T-helper 17 cell (primary cell): Measurements from ENCODE around the gene PDCD6IP. TPM values are rescaled to one million over a fixed set of nuclear protein-coding genes. Genes with fewer than 3 reads are reported as not detected.

ENCODE experiments used
- ATAC-seq: fragments of 150-1000 bp; cut with Tn5 transposase; 2 replicates; pipeline ENCODE4 v1.10.0; 2021; ENCODE audit warnings: mild to moderate bottlenecking, moderate library complexity
- DNase-seq, 3 donors: peaks; one replicate each; pipeline versions ENCODE4 v3.0.0 to v3.0.0-alpha.2; 2020 to 2021
- H3K9me3 ChIP-seq: one replicate; pipeline ENCODE4 v1.7.0; 2013; ENCODE audit warnings: low read length, mild to moderate bottlenecking; ENCODE audit not compliant: control insufficient read depth, poor library complexity, severe bottlenecking
- H3K27ac Mint-ChIP-seq: one replicate; pipeline ENCODE4 v1.8.0; 2022; ENCODE audit warnings: mild to moderate bottlenecking, moderate library complexity, mixed read lengths
- H3K27me3 Mint-ChIP-seq: one replicate; pipeline ENCODE4 v1.8.0; 2022; ENCODE audit warnings: mixed read lengths
- H3K36me3 Mint-ChIP-seq: one replicate; pipeline ENCODE4 v1.8.0; 2022; ENCODE audit warnings: low read depth, mixed read lengths
- H3K4me1 Mint-ChIP-seq: one replicate; pipeline ENCODE4 v1.8.0; 2022; ENCODE audit warnings: mild to moderate bottlenecking, mixed read lengths
- H3K4me3 Mint-ChIP-seq: one replicate; pipeline ENCODE4 v1.8.0; 2022; ENCODE audit warnings: mild to moderate bottlenecking, moderate library complexity, mixed read lengths
- total RNA-seq, 4 donors: library from RNA in 2 of 4; stranded (reverse) in 2 of 4; gene quantifications; one replicate each; pipeline ENCODE4 v1.2.3 and lab custom pipeline; 2022 to 2026

The PDCD6IP gene
- total RNA-seq, 2 donors from 2014 or later, result 149 to 156 TPM

DNA sequence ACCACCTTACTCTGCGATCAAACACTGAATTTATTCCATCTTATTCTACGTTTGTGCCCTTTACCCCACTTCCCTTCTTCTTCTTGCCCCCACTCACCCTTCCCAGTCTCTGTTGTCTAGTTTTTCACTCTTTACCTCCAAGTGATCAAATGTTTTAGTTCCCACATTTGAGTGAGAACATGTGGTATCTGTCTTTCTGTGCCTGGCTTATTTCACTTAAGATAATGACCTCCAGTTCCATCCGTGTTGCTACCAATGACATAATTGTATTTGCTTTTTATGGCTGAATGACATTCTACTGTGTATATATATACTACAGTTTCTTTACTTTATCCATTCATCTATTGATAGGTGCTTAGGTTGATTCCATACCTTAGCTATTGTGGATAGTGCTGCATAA is 78.8 kb downstream of the PDCD6IP start:
- no peak for DNase-seq
- Mint-ChIP-seq H3K4me3 (no peak overlapping the region), H3K27me3 (no peaks in the 10 kb centered on the region), H3K4me1 (peaks cover 3% of the 10 kb centered on the region), H3K27ac (peak overlapping the region; percentile 27), H3K36me3 (no peaks in the 10 kb centered on the region)
- no peak for ATAC-seq
- H3K9me3 ChIP-seq, result no peaks in the 10 kb centered on the region

DNA sequence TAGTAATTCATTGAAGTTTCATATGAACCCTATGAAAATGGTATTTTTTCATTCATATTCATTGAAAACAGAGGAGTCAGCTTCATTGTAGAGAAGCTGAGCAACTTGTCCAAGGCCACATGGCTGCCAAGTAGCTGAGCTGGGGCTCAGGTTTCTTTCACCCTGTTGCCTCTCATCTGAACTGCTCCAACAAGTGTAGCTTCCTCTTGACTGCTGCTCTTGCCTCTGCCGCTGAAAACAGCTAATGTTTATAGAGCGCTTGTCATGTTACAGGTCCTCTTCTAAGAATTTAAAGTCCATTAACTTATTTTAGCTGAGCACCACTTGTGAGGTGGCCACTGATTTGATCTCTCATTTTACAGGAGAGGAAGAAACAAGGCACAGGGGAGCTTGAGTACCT is 81.1 kb downstream of the PDCD6IP start:
- no peaks in the 10 kb centered on the region for H3K27me3 Mint-ChIP-seq
- no peak overlapping the region for H3K4me3 Mint-ChIP-seq
- peaks cover 6% of the 10 kb centered on the region for H3K4me1 Mint-ChIP-seq
- DNase-seq (no peak), ATAC-seq (no peak)
- H3K27ac Mint-ChIP-seq, result no peak overlapping the region
- H3K36me3 Mint-ChIP-seq, result no peaks in the 10 kb centered on the region
- H3K9me3 ChIP-seq, result no peaks in the 10 kb centered on the region

DNA sequence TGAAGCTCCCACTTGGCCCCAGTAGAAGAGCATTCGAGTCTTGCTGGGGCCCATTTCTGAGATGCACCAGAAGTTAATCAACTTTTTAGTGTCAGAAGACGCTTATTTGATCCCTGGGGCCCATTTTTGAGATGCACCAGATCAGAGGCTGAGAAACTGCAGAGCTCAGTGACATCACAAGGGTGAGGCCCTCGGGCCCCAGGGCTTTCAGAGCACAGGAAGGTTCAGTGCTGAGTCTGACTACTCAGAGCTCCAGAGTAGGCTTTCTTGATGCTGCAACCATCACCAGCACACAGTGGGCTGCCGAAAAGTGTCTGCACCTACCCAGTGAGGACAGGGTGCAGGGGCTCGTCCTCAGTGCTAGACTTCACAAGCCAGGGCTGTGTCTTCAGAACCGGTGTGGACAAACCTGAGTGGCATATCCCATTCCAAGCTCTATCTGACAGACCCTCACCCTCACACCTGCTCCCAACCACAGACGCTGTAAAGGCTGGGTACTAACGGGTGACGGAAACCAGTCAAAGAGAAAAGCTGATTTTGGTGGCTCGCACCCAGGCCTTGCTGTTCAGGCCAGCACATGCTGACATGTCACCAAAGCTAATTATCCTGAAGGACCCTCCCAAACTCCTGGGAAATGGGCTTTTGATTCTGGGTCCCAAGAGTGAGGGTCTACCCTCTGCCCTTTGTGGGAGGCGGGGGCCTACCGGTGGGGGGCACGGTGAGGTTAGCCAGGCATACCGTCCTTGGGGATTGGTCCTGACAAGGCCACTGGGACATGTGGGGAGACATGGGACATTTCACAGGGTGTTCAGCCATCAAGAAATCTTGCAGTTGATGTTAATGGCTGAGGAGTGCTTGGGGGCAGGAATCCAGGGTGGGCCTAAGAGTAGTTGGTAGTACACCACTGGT is 83.0 kb downstream of the PDCD6IP start:
- no peak overlapping the region for H3K27ac Mint-ChIP-seq
- no peaks in the 10 kb centered on the region for H3K9me3 ChIP-seq
- ATAC-seq, result no peak
- H3K4me3 Mint-ChIP-seq, result no peak overlapping the region
- no peaks in the 10 kb centered on the region for H3K36me3 Mint-ChIP-seq
- H3K4me1 Mint-ChIP-seq, result peaks cover 8% of the 10 kb centered on the region
- H3K27me3 Mint-ChIP-seq, result peaks cover 10% of the 10 kb centered on the region
- DNase-seq, result no peak

DNA sequence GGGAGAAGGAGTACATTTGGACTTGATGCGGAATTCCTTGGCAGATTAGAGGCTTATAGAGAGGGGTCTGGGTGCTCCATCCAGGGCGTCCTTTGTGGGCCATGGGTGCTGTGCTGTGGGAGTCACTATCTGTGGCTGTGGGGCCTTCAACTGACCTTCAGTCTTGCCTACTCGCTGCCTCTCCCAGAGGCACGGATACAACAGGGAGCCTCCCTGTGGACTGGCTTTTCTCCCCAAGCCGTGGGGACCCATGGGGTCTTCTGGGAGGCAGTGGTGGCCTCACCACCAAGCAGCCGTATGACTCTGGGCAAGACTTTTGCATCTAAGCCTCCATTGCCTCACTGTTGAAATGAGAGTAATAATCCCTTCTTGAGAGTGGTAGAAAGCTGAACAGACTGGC is 83.9 kb downstream of the PDCD6IP start:
- no peak for DNase-seq
- no peak for ATAC-seq
- Mint-ChIP-seq H3K36me3 (no peaks in the 10 kb centered on the region), H3K27ac (no peak overlapping the region), H3K4me3 (no peak overlapping the region), H3K4me1 (peaks cover 5% of the 10 kb centered on the region), H3K27me3 (peaks cover 14% of the 10 kb centered on the region)
- no peaks in the 10 kb centered on the region for H3K9me3 ChIP-seq

DNA sequence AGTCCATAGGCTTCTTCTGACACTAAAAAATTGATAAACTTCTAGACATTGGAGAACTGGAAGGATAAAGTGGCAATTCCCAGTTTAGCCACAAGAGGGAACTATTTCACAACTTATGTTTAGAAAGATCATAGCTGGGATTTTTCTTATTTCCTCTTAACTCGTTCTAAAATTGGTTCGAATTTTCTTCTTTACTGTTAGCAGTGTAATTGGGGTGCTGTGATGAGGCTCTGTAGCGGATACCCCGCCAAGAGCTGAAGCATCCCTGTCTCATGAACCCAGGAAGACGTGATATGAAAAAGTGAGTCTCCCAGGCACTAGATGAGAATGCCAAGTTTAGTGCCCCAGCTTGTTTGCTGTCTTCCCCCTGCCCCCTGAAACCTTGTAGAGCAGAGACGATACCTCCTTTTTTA is 85.1 kb downstream of the PDCD6IP start:
- peak overlapping the region; percentile 59 for H3K4me3 Mint-ChIP-seq

DNA sequence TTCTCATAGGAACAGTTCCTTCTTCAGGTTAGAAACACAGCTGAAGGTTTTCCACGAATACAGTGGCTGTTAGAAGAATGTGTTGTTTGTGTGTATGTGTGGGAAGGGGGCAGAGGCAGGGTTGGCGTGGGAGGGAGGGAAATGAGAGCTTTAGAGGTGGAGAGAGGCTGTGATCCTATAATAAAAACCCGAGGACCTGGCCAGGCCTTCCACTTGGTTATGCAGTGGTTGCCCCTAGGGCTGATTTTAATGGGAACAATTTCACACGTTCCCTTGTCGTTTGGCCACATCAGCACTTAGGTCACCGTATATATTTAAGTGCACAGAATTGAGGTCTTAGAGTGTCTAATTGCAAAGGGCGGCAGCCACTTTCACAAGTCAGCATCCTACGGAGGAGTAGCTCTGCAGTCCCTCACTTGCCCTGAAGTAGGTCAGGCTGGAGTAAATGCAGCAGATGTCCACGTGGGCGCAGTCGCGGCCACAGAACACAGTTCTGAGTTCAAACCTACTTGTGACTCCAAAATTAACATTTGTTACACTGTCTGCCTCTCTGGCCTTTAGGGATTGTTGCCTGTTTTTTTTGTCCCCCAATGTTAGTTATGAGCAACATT is 85.6 kb downstream of the PDCD6IP start:
- no peak for ATAC-seq
- Mint-ChIP-seq H3K4me1 (peaks cover 5% of the 10 kb centered on the region), H3K36me3 (peaks cover 3% of the 10 kb centered on the region), H3K4me3 (peak overlapping the region; percentile 59), H3K27ac (no peak overlapping the region), H3K27me3 (peaks cover 19% of the 10 kb centered on the region)
- no peaks in the 10 kb centered on the region for H3K9me3 ChIP-seq
- DNase-seq, result no peak

More for the DNA sequence above, 85.1 kb downstream of the PDCD6IP start:
- H3K36me3 Mint-ChIP-seq, result peaks cover 3% of the 10 kb centered on the region
- no peaks in the 10 kb centered on the region for H3K9me3 ChIP-seq
- DNase-seq (no peak), ATAC-seq (no peak)
- H3K27ac Mint-ChIP-seq, result no peak overlapping the region
- peaks cover 5% of the 10 kb centered on the region for H3K4me1 Mint-ChIP-seq
- peaks cover 19% of the 10 kb centered on the region for H3K27me3 Mint-ChIP-seq

DNA sequence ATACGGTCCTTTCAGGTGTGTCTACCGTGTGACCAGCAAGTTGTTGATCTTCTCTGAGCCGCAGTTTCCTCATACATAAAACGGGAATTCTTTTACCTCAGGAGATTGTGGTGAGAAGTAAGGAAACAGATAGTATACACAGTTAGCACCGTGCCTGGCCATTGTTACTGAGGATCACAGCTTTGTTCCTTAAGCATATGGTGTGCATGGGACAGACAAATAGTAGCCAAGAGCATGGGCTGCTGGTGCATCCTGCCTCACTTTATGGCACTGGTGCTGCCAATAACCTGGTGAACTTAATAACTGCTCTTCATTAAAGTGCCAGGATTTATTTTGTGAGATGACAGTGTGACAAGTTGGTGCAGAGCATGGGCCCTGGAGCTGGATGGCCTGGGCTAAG is 86.3 kb downstream of the PDCD6IP start:
- peaks cover 19% of the 10 kb centered on the region for H3K27me3 Mint-ChIP-seq
- H3K4me1 Mint-ChIP-seq, result peaks cover 5% of the 10 kb centered on the region
- DNase-seq, result no peak
- H3K4me3 Mint-ChIP-seq, result no peak overlapping the region
- H3K27ac Mint-ChIP-seq, result no peak overlapping the region
- no peak for ATAC-seq
- H3K36me3 Mint-ChIP-seq, result peaks cover 3% of the 10 kb centered on the region
- H3K9me3 ChIP-seq, result no peaks in the 10 kb centered on the region

DNA sequence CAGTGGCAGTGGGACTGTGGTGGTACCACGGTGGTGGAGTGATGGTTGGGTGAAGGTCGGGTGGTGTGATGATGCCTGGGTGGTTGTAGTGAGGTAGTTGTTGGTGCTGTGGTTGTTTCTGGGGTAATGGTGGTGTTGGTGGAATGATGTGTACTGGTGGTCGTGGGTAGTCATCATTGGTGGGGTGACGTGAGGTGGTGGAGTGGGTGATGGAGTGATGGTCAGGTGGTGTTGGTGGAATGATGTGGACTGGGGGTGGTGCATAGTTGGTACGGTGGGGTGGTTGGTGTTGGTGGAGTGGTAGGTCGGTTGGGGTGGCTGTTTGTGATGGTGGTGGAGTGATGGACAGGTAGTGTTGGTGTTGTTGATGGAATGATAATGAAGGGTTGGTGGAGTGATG is 87.1 kb downstream of the PDCD6IP start:
- peaks cover 5% of the 10 kb centered on the region for H3K4me1 Mint-ChIP-seq
- H3K36me3 Mint-ChIP-seq, result peaks cover 3% of the 10 kb centered on the region
- no peak for ATAC-seq
- peak overlapping the region; percentile 14 for H3K27ac Mint-ChIP-seq
- no peak overlapping the region for H3K4me3 Mint-ChIP-seq
- peaks cover 19% of the 10 kb centered on the region for H3K27me3 Mint-ChIP-seq
- no peak for DNase-seq
- H3K9me3 ChIP-seq, result no peaks in the 10 kb centered on the region

DNA sequence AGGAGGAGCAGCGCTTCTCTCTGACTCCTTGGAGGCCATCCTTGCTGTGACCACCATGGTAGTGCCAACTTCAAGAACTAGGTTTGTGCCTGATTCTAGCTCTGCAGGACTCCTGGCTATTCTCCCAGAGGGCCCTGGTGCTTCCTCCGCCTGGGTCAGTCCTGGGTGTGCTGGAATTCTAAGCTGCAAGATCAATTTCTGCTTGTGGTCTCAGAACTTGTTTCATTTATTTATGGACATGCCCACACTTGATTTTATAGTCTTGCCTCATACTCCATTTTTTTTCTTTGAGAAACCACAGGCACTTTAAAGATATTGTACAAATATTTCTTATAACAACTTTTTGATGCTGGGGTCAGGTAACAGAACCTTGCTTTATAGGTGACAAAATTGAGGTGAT is 87.6 kb downstream of the PDCD6IP start:
- H3K4me3 Mint-ChIP-seq, result no peak overlapping the region
- no peaks in the 10 kb centered on the region for H3K9me3 ChIP-seq
- DNase-seq (no peak), ATAC-seq (no peak)
- peak overlapping the region; percentile 14 for H3K27ac Mint-ChIP-seq
- H3K27me3 Mint-ChIP-seq, result peaks cover 19% of the 10 kb centered on the region
- H3K4me1 Mint-ChIP-seq, result peaks cover 5% of the 10 kb centered on the region
- peaks cover 3% of the 10 kb centered on the region for H3K36me3 Mint-ChIP-seq

DNA sequence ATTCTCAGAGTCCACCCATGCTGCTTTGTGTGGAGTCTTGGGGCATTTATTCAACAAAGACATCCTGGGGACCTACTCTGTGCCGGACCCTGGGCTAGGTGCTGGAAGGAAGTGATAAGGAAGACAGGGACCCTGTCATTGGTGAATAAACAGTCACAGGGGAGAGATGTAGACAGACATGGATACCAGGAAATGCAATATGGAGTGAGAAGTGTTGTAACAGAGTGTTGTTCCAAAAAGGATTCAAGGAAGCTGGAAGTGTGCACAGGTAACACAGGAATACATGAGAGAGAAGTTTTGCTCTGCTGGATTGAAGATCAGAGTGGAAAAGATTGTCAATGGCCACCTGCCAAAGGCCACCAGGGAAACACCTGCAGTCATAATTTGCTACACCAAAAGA is 89.0 kb downstream of the PDCD6IP start:
- peaks cover 5% of the 10 kb centered on the region for H3K4me1 Mint-ChIP-seq
- no peak overlapping the region for H3K27ac Mint-ChIP-seq
- peaks cover 3% of the 10 kb centered on the region for H3K36me3 Mint-ChIP-seq
- H3K4me3 Mint-ChIP-seq, result no peak overlapping the region
- DNase-seq (no peak), ATAC-seq (no peak)
- no peaks in the 10 kb centered on the region for H3K9me3 ChIP-seq
- H3K27me3 Mint-ChIP-seq, result peaks cover 19% of the 10 kb centered on the region

DNA sequence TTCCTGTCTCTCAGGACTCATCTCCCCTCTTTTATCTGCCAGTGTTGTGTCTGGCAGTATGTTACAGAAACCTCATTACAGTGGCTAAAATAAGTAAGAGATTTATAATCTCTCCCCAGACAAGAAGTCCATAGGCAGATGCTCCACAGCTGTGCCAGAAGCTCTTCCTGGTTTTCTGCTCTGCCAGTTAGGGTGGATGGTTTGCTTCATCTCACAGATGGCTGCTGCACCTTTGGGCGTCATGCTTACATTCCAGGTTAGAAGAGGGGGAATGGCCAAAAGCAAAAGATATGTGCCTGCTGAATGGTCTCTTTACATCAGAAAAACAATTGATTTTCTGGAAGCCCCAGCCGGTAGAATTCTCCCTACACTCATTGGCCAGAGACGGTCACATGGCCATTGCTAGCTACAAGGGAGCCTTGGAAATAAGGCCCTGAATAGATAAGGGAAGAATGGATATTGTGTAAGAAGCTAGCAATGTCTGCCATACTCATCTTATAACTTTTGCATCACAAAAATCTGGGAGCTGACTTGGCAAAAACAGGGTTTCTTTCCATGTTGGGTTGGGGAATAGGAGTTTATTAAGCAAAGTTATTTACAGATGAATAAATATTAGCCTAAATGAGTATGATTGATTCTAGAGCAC is 91.1 kb downstream of the PDCD6IP start:
- peaks cover 2% of the 10 kb centered on the region for H3K4me1 Mint-ChIP-seq
- no peak for DNase-seq
- H3K4me3 Mint-ChIP-seq, result no peak overlapping the region
- H3K27me3 Mint-ChIP-seq, result peaks cover 19% of the 10 kb centered on the region
- no peak overlapping the region for H3K27ac Mint-ChIP-seq
- ATAC-seq, result no peak
- peaks cover 3% of the 10 kb centered on the region for H3K36me3 Mint-ChIP-seq
- no peaks in the 10 kb centered on the region for H3K9me3 ChIP-seq

DNA sequence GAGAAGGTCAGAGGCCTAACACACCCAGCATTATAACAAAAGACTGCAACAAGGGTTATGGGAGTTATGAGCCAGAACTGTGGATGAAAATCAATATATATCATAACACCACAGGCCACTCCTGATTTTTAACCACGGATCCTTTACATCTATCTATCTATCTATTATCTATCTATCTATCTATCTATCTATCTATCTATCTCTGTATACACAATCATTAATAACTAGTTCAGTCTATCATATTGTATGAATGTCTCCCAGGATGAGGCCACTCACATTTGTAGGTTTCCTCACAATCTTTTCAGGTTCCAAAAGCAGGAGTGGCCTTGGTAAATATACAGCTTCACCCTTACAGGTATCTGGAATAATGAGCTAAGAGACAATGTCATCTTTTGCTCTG is 94.2 kb downstream of the PDCD6IP start:
- DNase-seq, result no peak
- peaks cover 5% of the 10 kb centered on the region for H3K27me3 Mint-ChIP-seq
- no peaks in the 10 kb centered on the region for H3K36me3 Mint-ChIP-seq
- no peak for ATAC-seq
- no peak overlapping the region for H3K27ac Mint-ChIP-seq
- no peak overlapping the region for H3K4me3 Mint-ChIP-seq
- no peaks in the 10 kb centered on the region for H3K9me3 ChIP-seq
- H3K4me1 Mint-ChIP-seq, result no peaks in the 10 kb centered on the region

DNA sequence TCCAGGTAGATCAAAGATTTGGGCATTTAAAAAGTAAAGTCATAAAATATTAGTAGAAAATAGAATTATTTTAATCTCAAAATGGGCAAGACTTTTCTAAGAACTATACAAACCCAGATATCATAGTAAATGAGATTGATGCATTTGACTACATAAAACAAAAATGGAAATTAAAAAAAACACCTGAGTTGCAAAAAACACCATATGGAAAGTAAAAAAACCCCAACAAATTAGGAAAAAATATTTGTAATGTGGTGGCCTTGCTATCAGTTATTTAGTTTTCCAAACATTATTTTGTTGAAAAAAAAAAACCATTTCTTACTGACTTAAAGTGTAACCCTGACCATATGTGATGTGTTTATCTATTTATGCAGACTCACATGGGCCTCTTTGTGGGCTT is 97.2 kb downstream of the PDCD6IP start:
- H3K27ac Mint-ChIP-seq, result no peak overlapping the region
- no peaks in the 10 kb centered on the region for H3K36me3 Mint-ChIP-seq
- no peaks in the 10 kb centered on the region for H3K9me3 ChIP-seq
- H3K4me3 Mint-ChIP-seq, result no peak overlapping the region
- DNase-seq (no peak), ATAC-seq (no peak)
- H3K4me1 Mint-ChIP-seq, result no peaks in the 10 kb centered on the region
- peaks cover 8% of the 10 kb centered on the region for H3K27me3 Mint-ChIP-seq
